Mesenchymal stem cell (in vitro differentiated cells and primary cell): ENCODE data around the gene ACOT8.

Experiments used
- DNase-seq: peaks from one replicate; pipeline ENCODE4 v3.0.0-alpha.2; 2013
- H2AFZ ChIP-seq: one replicate; pipeline ENCODE4 v1.6.1; 2013; ENCODE audit warnings: low read depth, mild to moderate bottlenecking, control low read depth, inconsistent platforms, low read length, moderate library complexity
- H2AK5ac ChIP-seq: 2 replicates; pipeline ENCODE4 v1.6.1; 2013; ENCODE audit warnings: low read length, moderate library complexity, mild to moderate bottlenecking, inconsistent platforms; ENCODE audit not compliant: severe bottlenecking
- H2BK120ac ChIP-seq: one replicate; pipeline ENCODE4 v1.6.1; 2013; ENCODE audit warnings: low read depth, mild to moderate bottlenecking, inconsistent platforms, low read length, moderate library complexity
- H2BK12ac ChIP-seq, 2 experiments: one replicate each; pipeline ENCODE4 v1.6.1; 2013; ENCODE audit warnings: inconsistent platforms in 2 of 2, low read length in 2 of 2, mild to moderate bottlenecking in 2 of 2, moderate library complexity in 2 of 2, control low read depth in 1 of 2
- H2BK15ac ChIP-seq: one replicate; pipeline ENCODE4 v1.6.1; 2013; ENCODE audit warnings: mild to moderate bottlenecking, low read depth, inconsistent platforms; ENCODE audit not compliant: poor library complexity, severe bottlenecking
- H2BK5ac ChIP-seq: 2 replicates; pipeline ENCODE4 v1.6.1; 2013; ENCODE audit warnings: low read depth, mild to moderate bottlenecking, low read length, control low read depth, inconsistent platforms; ENCODE audit not compliant: poor library complexity, severe bottlenecking
- H3K14ac ChIP-seq, 2 experiments: one replicate each; pipeline ENCODE4 v1.6.1; 2013; ENCODE audit warnings: inconsistent platforms in 2 of 2, low read length in 2 of 2, control low read depth in 1 of 2, mild to moderate bottlenecking in 1 of 2, moderate library complexity in 1 of 2
- H3K18ac ChIP-seq, 2 experiments: one replicate each; pipeline ENCODE4 v1.6.1; 2013; ENCODE audit warnings: inconsistent platforms in 2 of 2, low read length in 2 of 2, control low read depth in 1 of 2, low read depth in 1 of 2, mild to moderate bottlenecking in 1 of 2
- H3K23ac ChIP-seq, 2 experiments: one replicate each; pipeline ENCODE4 v1.6.1; 2013; ENCODE audit warnings: inconsistent platforms in 2 of 2, low read length in 2 of 2, mild to moderate bottlenecking in 2 of 2, moderate library complexity in 2 of 2, control low read depth in 1 of 2
- H3K27ac ChIP-seq: 2 replicates; pipeline ENCODE4 v1.5.1; 2013; ENCODE audit warnings: mild to moderate bottlenecking, moderate library complexity, low read length, control low read depth, inconsistent platforms; ENCODE audit not compliant: poor library complexity, severe bottlenecking
- H3K27me3 ChIP-seq, 2 experiments: 2 replicates each; pipeline versions ENCODE4 v1.6.1 to v1.7.0; 2013; ENCODE audit warnings: low read length in 2 of 2, mild to moderate bottlenecking in 2 of 2, moderate library complexity in 2 of 2, control low read depth in 1 of 2, inconsistent platforms in 1 of 2; ENCODE audit not compliant: control insufficient read depth in 1 of 2, insufficient read depth in 1 of 2
- H3K36me3 ChIP-seq, 2 experiments: 2 replicates each; pipeline versions ENCODE4 v1.6.1 to v1.7.0; 2013; ENCODE audit warnings: low read length in 2 of 2, control low read depth in 1 of 2, inconsistent platforms in 1 of 2, low read depth in 1 of 2, mild to moderate bottlenecking in 1 of 2; ENCODE audit not compliant: insufficient read depth in 2 of 2, control insufficient read depth in 1 of 2
- H3K4ac ChIP-seq, 2 experiments: one replicate each; pipeline ENCODE4 v1.6.1; 2013; ENCODE audit warnings: inconsistent platforms in 2 of 2, low read length in 2 of 2, mild to moderate bottlenecking in 2 of 2, moderate library complexity in 2 of 2, control low read depth in 1 of 2, low read depth in 1 of 2
- H3K4me1 ChIP-seq: 2 replicates; pipeline ENCODE4 v1.6.1; 2013; ENCODE audit warnings: low read depth, low read length, control low read depth; ENCODE audit not compliant: control insufficient read depth, insufficient read depth
- H3K4me2 ChIP-seq: 2 replicates; pipeline ENCODE4 v1.6.1; 2013; ENCODE audit warnings: low read length, mild to moderate bottlenecking, inconsistent platforms; ENCODE audit not compliant: poor library complexity, severe bottlenecking
- H3K4me3 ChIP-seq, 2 experiments: 2 replicates each; pipeline versions ENCODE4 v1.5.1 to v1.7.0; 2013; ENCODE audit warnings: low read length in 2 of 2, mild to moderate bottlenecking in 2 of 2, control low read depth in 1 of 2, low read depth in 1 of 2; ENCODE audit not compliant: insufficient read depth in 1 of 2
- H3K79me1 ChIP-seq: replicated peaks from 2 replicates; pipeline ENCODE4 v1.6.1; 2013; ENCODE audit warnings: mild to moderate bottlenecking, control low read depth, low read length, inconsistent platforms; ENCODE audit not compliant: poor library complexity, severe bottlenecking
- H3K9ac ChIP-seq: 2 replicates; pipeline ENCODE4 v1.7.0; 2013; ENCODE audit warnings: mild to moderate bottlenecking, low read length, moderate library complexity
- H3K9me3 ChIP-seq: 2 replicates; pipeline ENCODE4 v1.7.0; 2013; ENCODE audit warnings: mild to moderate bottlenecking, low read length; ENCODE audit not compliant: control insufficient read depth
- H4K8ac ChIP-seq: one replicate; pipeline ENCODE4 v1.6.1; 2013; ENCODE audit warnings: inconsistent platforms, mild to moderate bottlenecking, low read length, moderate library complexity
- H4K91ac ChIP-seq: one replicate; pipeline ENCODE4 v1.6.1; 2013; ENCODE audit warnings: mild to moderate bottlenecking, low read length, inconsistent platforms
- WGBS: methylation state at CpG from one replicate; pipeline ENCODE4 v1.1.7; 2013; ENCODE audit warnings: mixed read lengths; 5-methylcytosine and 5-hydroxymethylcytosine counted together

The ACOT8 gene

GRCh38 chr20:45813489-45813888, 43.7 kb downstream of the ACOT8 start:
- H3K36me3 ChIP-seq, result peaks cover 18 to 32% of the 10 kb centered on the region in 2 experiments

GRCh38 chr20:45813006-45813340, 44.2 kb downstream of the ACOT8 start:
- Histone ChIP-seq H4K91ac (no peak overlapping the region), H3K4me1 (peaks cover 17% of the 10 kb centered on the region), H2BK15ac (no peak overlapping the region), H4K8ac (no peak overlapping the region), H3K23ac (no peak overlapping the region), H3K9ac (peak overlapping the region; percentile 78), H3K4ac (peak overlapping the region in 1 of 2 experiments; percentile 10), H2AFZ (no peak overlapping the region), H3K14ac (no peak overlapping the region), H2AK5ac (no peak overlapping the region), H3K36me3 (peaks cover 23 to 37% of the 10 kb centered on the region in 2 experiments), H3K79me1 (peaks cover 21% of the 10 kb centered on the region), H2BK5ac (no peak overlapping the region), H3K27ac (no peak overlapping the region), H3K18ac (no peak overlapping the region), H3K4me2 (peak overlapping the region; percentile 92), H3K4me3 (peak overlapping the region; percentile 79 to 82), H2BK12ac (no peak overlapping the region), H2BK120ac (no peak overlapping the region), H3K9me3 (no peaks in the 10 kb centered on the region), H3K27me3 (no peaks in the 10 kb centered on the region)
- DNase-seq, result no peak
- WGBS, result under 1% methylated on average over 11 of the region's 11 CpGs

More at GRCh38 chr20:45813489-45813888, 43.7 kb downstream of the ACOT8 start:
- no peak overlapping the region for H2AK5ac ChIP-seq
- no peak overlapping the region for H3K23ac ChIP-seq
- H3K9ac ChIP-seq, result peak overlapping the region; percentile 78
- H2BK12ac ChIP-seq, result no peak overlapping the region
- no peak overlapping the region for H2BK5ac ChIP-seq
- H4K8ac ChIP-seq, result no peak overlapping the region
- H3K27me3 ChIP-seq, result no peaks in the 10 kb centered on the region
- H3K79me1 ChIP-seq, result peaks cover 21% of the 10 kb centered on the region
- no peak overlapping the region for H3K4ac ChIP-seq
- no peak overlapping the region for H3K4me2 ChIP-seq
- no peak overlapping the region for H2AFZ ChIP-seq
- no peak overlapping the region for H2BK120ac ChIP-seq
- no peak for DNase-seq
- WGBS, result 49% methylated on average over 6 of the region's 7 CpGs
- H4K91ac ChIP-seq, result no peak overlapping the region
- no peaks in the 10 kb centered on the region for H3K9me3 ChIP-seq
- peaks cover 18% of the 10 kb centered on the region for H3K4me1 ChIP-seq
- no peak overlapping the region for H2BK15ac ChIP-seq
- H3K27ac ChIP-seq, result no peak overlapping the region
- peak overlapping the region in 1 of 2 experiments; percentile 82 for H3K4me3 ChIP-seq
- H3K14ac ChIP-seq, result no peak overlapping the region
- H3K18ac ChIP-seq, result no peak overlapping the region

DNA sequence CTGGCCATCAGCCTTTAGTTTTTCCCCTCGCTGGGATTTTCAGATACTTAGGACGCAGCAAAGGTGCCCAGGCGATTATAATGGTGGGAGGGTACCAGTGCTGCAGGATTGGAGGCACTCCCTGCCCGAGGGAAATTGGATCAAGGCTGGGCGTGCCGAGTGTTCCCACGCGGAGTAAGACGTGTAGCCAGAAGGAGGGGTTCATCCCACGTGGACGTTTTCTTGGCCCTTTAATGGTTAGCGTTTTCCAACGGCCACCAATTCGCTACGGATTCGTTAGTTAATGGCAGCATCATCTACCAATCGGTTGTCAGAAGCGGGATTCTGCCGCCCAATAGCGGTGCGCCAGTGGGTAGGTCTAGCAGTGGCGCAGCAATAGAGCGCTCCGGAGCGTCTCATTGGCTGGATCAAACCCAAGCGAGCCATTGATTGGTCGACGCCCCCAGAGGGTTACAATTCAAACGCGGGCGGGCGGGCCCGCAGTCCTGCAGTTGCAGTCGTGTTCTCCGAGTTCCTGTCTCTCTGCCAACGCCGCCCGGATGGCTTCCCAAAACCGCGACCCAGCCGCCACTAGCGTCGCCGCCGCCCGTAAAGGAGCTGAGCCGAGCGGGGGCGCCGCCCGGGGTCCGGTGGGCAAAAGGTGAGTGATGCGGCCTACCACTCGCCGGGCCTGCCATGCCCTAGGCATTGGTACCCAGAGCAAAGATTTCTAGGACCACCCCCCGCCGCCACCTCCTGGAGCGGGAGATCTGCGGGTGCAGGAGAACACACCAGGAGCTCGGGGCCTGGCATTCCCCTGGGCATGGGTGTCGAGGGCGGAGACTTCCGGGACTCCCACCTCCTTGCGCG, 44.8 kb downstream of the ACOT8 start, which contains the start of gene UBE2C:
UBE2C (plus strand) TSS at position 488 of the 849 bp plus-strand sequence; CDS start at position 540, 52 bp downstream.
- Histone ChIP-seq H3K27me3 (no peaks in the 10 kb centered on the region), H2AK5ac (no peak within 1 kb of the TSS), H2AFZ (peak within 1 kb of the TSS; percentile 55), H2BK15ac (no peak within 1 kb of the TSS), H3K4me3 (peak within 1 kb of the TSS; percentile 79 to 82), H4K91ac (peak within 1 kb of the TSS; percentile 53), H4K8ac (no peak within 1 kb of the TSS), H3K27ac (peak within 1 kb of the TSS; percentile 60), H2BK120ac (no peak within 1 kb of the TSS), H3K18ac (no peak within 1 kb of the TSS), H3K4ac (peak within 1 kb of the TSS; percentile 10 to 30), H3K23ac (no peak within 1 kb of the TSS), H3K79me1 (peaks cover 21% of the 10 kb centered on the region), H2BK12ac (no peak within 1 kb of the TSS), H3K9ac (peak within 1 kb of the TSS; percentile 78), H2BK5ac (no peak within 1 kb of the TSS), H3K36me3 (peaks cover 27 to 43% of the 10 kb centered on the region in 2 experiments), H3K9me3 (no peaks in the 10 kb centered on the region), H3K4me2 (peak within 1 kb of the TSS; percentile 92), H3K4me1 (peaks cover 13% of the 10 kb centered on the region), H3K14ac (no peak within 1 kb of the TSS)
- peak; percentile 100 for DNase-seq
- WGBS, result 1% methylated on average over 65 of the region's 65 CpGs

GRCh38 chr20:45810191-45810970, 46.8 kb downstream of the ACOT8 start:
- Histone ChIP-seq H4K8ac (no peak overlapping the region), H2BK5ac (no peak overlapping the region), H3K4me2 (no peak overlapping the region), H4K91ac (no peak overlapping the region), H2BK12ac (no peak overlapping the region), H2AK5ac (no peak overlapping the region), H3K14ac (no peak overlapping the region), H3K79me1 (peaks cover 14% of the 10 kb centered on the region), H3K18ac (no peak overlapping the region), H2BK15ac (no peak overlapping the region), H3K27me3 (no peaks in the 10 kb centered on the region), H3K4me3 (no peak overlapping the region), H3K27ac (no peak overlapping the region), H3K9me3 (no peaks in the 10 kb centered on the region), H2BK120ac (no peak overlapping the region), H3K4me1 (peaks cover 8% of the 10 kb centered on the region), H3K9ac (no peak overlapping the region), H3K36me3 (peaks cover 39 to 62% of the 10 kb centered on the region in 2 experiments), H3K23ac (no peak overlapping the region), H2AFZ (no peak overlapping the region), H3K4ac (no peak overlapping the region)
- no peak for DNase-seq
- 95% methylated on average over 4 of the region's 8 CpGs for WGBS
